Measurements from ENCODE around the gene COIL.

- TF ChIP-seq CTCF (conservative IDR thresholded peaks at IDR 0.05; ENCODE audit: low read length) (no peak), EZH2phosphoT487 (IDR thresholded peaks at IDR 0.05; ENCODE audit: borderline replicate concordance, low read depth, low read length) (no peak)
Observed at GRCh38 chr17:56909742-56910508, 50.9 kb downstream of the COIL start.
